ENCODE data around the gene CELF3. TPM values are rescaled to one million over a fixed set of nuclear protein-coding genes. Genes with fewer than 3 reads are reported as not detected.

CELF3 gene
- polyA plus RNA-seq, 1 donor from 2014 or later: 89.0 TPM

- Histone ChIP-seq H3K9ac (ENCODE audit: low read length) (no peak overlapping the region), H4K20me1 (ENCODE audit: insufficient read depth) (no peaks in the 10 kb centered on the region), H3K4me3 (ENCODE audit: low read length) (no peak overlapping the region), H3K4me2 (ENCODE audit: low read length) (no peak overlapping the region), H3K9me3 (ENCODE audit: low read length) (no peaks in the 10 kb centered on the region), H3K27ac (ENCODE audit: low read length) (no peak overlapping the region), H3K36me3 (ENCODE audit: insufficient read depth, low read length) (peaks cover 7% of the 10 kb centered on the region), H3K27me3 (ENCODE audit: insufficient read depth, low read depth, low read length) (no peaks in the 10 kb centered on the region), H3K79me2 (replicated peaks; ENCODE audit: insufficient read depth, low read length) (no peaks in the 10 kb centered on the region), H3F3A (ENCODE audit: insufficient read depth, low read length, poor library complexity, severe bottlenecking) (peaks cover 8% of the 10 kb centered on the region), H2AFZ (ENCODE audit: low read depth, low read length) (no peak overlapping the region), H3K9me2 (ENCODE audit: insufficient read depth, low read length) (no peaks in the 10 kb centered on the region)
- TF ChIP-seq MXI1 (conservative IDR thresholded peaks at IDR 0.05; ENCODE audit: poor library complexity, severe bottlenecking) (no peak), TAF1 (IDR thresholded peaks at IDR 0.05; ENCODE audit: low read depth) (no peak), EP300 (conservative IDR thresholded peaks at IDR 0.05; ENCODE audit: poor library complexity, severe bottlenecking) (no peak), RAD21 (conservative IDR thresholded peaks at IDR 0.05) (no peak), EZH2 (IDR thresholded peaks at IDR 0.05; ENCODE audit: borderline replicate concordance, insufficient read depth, low read length, poor library complexity, severe bottlenecking) (no peak), POLR2AphosphoS5 (IDR thresholded peaks at IDR 0.05) (no peak), SMC3 (conservative IDR thresholded peaks at IDR 0.05; ENCODE audit: poor library complexity) (no peak), REST (IDR thresholded peaks at IDR 0.05; ENCODE audit: borderline replicate concordance) (no peak), CTCF (IDR thresholded peaks at IDR 0.05; ENCODE audit: poor library complexity, severe bottlenecking) (no peak)
Measured at GRCh38 chr1:151702936-151703335, 13.7 kb downstream of the CELF3 start.

GRCh38 chr1:151701515-151701914, 15.1 kb downstream of the CELF3 start:
- no peak for TF ChIP-seq MXI1 (conservative IDR thresholded peaks at IDR 0.05; ENCODE audit: poor library complexity, severe bottlenecking)
- no peak for TF ChIP-seq REST (IDR thresholded peaks at IDR 0.05; ENCODE audit: borderline replicate concordance)
- TF ChIP-seq SMC3 (conservative IDR thresholded peaks at IDR 0.05; ENCODE audit: poor library complexity): no peak
- TF ChIP-seq TAF1 (IDR thresholded peaks at IDR 0.05; ENCODE audit: low read depth): no peak
- TF ChIP-seq EP300 (conservative IDR thresholded peaks at IDR 0.05; ENCODE audit: poor library complexity, severe bottlenecking): no peak
- no peak for TF ChIP-seq RAD21 (conservative IDR thresholded peaks at IDR 0.05)
- no peak for TF ChIP-seq POLR2AphosphoS5 (IDR thresholded peaks at IDR 0.05)
- no peak for TF ChIP-seq EZH2 (IDR thresholded peaks at IDR 0.05; ENCODE audit: borderline replicate concordance, insufficient read depth, low read length, poor library complexity, severe bottlenecking)
- TF ChIP-seq CTCF (IDR thresholded peaks at IDR 0.05; ENCODE audit: poor library complexity, severe bottlenecking): no peak
- no peaks in the 10 kb centered on the region for H3K9me2 ChIP-seq (ENCODE audit: insufficient read depth, low read length)
- no peak overlapping the region for H3K4me2 ChIP-seq (ENCODE audit: low read length)
- H3F3A ChIP-seq (ENCODE audit: insufficient read depth, low read length, poor library complexity, severe bottlenecking): peaks cover 8% of the 10 kb centered on the region
- no peak overlapping the region for H3K27ac ChIP-seq (ENCODE audit: low read length)
- H3K79me2 ChIP-seq (replicated peaks; ENCODE audit: insufficient read depth, low read length): no peaks in the 10 kb centered on the region
- peaks cover 7% of the 10 kb centered on the region for H3K36me3 ChIP-seq (ENCODE audit: insufficient read depth, low read length)
- no peak overlapping the region for H3K4me3 ChIP-seq (ENCODE audit: low read length)
- H3K9ac ChIP-seq (ENCODE audit: low read length): no peak overlapping the region
- H2AFZ ChIP-seq (ENCODE audit: low read depth, low read length): no peak overlapping the region
- no peaks in the 10 kb centered on the region for H3K9me3 ChIP-seq (ENCODE audit: low read length)
- H4K20me1 ChIP-seq (ENCODE audit: insufficient read depth): no peaks in the 10 kb centered on the region
- H3K27me3 ChIP-seq (ENCODE audit: insufficient read depth, low read depth, low read length): no peaks in the 10 kb centered on the region
